GM12875 (cell line): ENCODE results near the gene TENM3.

ENCODE experiments used
- H3K4me3 ChIP-seq: one replicate; pipeline ENCODE4 v1.5.1; 2011; ENCODE audit warnings: low read depth, low read length, control low read depth
- CTCF ChIP-seq: IDR thresholded peaks from 2 replicates; pipeline ENCODE4 v1.5.1; 2011; ENCODE audit warnings: low read depth, mild to moderate bottlenecking, control low read depth, inconsistent platforms, low read length, moderate library complexity, borderline replicate concordance; ENCODE audit not compliant: insufficient read depth

Gene TENM3

GRCh38 chr4:182510836-182511235, 267.6 kb downstream of the TENM3 start:
- TF ChIP-seq CTCF: no peak
- H3K4me3 ChIP-seq: no peak overlapping the region

GRCh38 chr4:182513587-182514291, 270.5 kb downstream of the TENM3 start:
- H3K4me3 ChIP-seq: no peak overlapping the region
- no peak for TF ChIP-seq CTCF

- no peak for TF ChIP-seq CTCF
- no peak overlapping the region for H3K4me3 ChIP-seq
Observed at GRCh38 chr4:182518421-182518820, 275.2 kb downstream of the TENM3 start.

GRCh38 chr4:182519528-182519927, 276.3 kb downstream of the TENM3 start:
- TF ChIP-seq CTCF: no peak

GRCh38 chr4:182521011-182521410, 277.8 kb downstream of the TENM3 start:
- TF ChIP-seq CTCF: no peak
- no peak overlapping the region for H3K4me3 ChIP-seq

More at GRCh38 chr4:182519528-182519927, 276.3 kb downstream of the TENM3 start:
- no peak overlapping the region for H3K4me3 ChIP-seq

- H3K4me3 ChIP-seq: no peak overlapping the region
- no peak for TF ChIP-seq CTCF
Observed at GRCh38 chr4:182528819-182529218, 285.6 kb downstream of the TENM3 start.

GRCh38 chr4:182530451-182530850, 287.2 kb downstream of the TENM3 start:
- H3K4me3 ChIP-seq: no peak overlapping the region
- TF ChIP-seq CTCF: no peak
